GM12874 (cell line): ENCODE data around the gene RERE.

ENCODE experiments used
- TF ChIP-seq, protein P1 (sequence below): IDR thresholded peaks from 2 replicates; pipeline ENCODE4 v1.5.1; 2011; ENCODE audit warnings: low read depth, mild to moderate bottlenecking, control low read depth, low read length, moderate library complexity; ENCODE audit not compliant: insufficient read depth

RERE gene

DNA sequence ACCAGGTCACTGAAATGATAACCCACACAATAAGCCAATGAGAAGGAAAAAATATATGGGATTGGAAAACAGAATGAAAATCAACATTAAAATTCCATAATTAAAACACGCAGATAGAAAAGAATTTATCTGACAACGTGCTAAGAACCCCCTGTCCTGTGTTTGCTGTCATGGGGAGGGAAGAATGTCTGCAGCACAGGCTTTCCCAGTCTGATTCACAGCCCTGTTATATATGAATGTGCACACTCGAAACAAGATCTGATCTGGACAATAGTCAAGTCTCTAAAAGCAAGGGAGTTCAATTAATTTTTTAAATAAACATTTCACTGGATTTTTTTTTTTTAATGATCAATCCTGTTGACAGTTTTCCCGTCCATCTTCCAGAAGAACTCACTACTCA is 220.0 kb downstream of the RERE start:
- TF ChIP-seq, protein P1, sequence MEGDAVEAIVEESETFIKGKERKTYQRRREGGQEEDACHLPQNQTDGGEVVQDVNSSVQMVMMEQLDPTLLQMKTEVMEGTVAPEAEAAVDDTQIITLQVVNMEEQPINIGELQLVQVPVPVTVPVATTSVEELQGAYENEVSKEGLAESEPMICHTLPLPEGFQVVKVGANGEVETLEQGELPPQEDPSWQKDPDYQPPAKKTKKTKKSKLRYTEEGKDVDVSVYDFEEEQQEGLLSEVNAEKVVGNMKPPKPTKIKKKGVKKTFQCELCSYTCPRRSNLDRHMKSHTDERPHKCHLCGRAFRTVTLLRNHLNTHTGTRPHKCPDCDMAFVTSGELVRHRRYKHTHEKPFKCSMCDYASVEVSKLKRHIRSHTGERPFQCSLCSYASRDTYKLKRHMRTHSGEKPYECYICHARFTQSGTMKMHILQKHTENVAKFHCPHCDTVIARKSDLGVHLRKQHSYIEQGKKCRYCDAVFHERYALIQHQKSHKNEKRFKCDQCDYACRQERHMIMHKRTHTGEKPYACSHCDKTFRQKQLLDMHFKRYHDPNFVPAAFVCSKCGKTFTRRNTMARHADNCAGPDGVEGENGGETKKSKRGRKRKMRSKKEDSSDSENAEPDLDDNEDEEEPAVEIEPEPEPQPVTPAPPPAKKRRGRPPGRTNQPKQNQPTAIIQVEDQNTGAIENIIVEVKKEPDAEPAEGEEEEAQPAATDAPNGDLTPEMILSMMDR = no peak

- TF ChIP-seq, protein P1 = no peak
Observed at GRCh38 chr1:8595941-8596340, 221.5 kb downstream of the RERE start.

GRCh38 chr1:8595332-8595731 is 222.1 kb downstream of the RERE start:
- TF ChIP-seq, protein P1 = no peak

DNA sequence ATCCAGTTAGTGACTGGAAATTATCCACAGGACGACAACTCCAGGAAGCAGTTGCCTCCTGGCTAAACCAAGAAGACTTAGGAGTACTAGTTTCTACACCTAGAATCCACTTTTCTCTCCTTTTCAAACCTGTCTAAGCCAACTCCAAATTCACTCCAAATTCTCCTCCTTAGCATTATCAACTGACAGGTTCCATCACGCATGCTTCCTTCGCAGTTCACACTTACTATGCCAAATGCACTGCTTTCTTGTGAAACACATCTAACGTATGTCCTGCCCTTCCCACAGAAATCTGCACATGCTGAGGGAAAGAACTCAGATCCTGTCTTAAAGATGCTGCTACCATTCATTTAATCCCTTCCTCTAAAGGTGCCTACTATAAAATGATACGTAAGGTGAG is 225.9 kb downstream of the RERE start:
- TF ChIP-seq, protein P1 = no peak

- TF ChIP-seq, protein P1 = no peak
Observed at GRCh38 chr1:8590721-8591351, 226.6 kb downstream of the RERE start.

DNA sequence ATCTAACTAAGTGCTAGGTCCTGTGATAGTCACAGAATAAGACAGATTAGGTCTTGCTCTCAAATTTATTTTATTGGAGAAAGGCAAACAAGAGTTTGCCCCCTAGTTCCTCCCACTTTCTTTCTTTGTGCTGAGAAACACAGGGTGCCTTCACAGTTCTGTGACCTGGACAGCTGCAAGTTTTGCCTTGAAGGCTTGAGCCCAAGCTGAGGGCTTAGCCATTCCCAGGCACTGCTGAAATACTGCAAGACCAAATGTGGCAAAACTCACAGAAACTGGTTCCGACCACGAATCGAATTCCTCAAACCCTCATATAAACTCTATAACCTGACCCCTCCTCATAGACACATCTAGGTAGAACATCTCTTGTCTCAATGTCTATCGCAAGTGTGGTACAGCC is 227.9 kb downstream of the RERE start:
- TF ChIP-seq, protein P1 = no peak

DNA sequence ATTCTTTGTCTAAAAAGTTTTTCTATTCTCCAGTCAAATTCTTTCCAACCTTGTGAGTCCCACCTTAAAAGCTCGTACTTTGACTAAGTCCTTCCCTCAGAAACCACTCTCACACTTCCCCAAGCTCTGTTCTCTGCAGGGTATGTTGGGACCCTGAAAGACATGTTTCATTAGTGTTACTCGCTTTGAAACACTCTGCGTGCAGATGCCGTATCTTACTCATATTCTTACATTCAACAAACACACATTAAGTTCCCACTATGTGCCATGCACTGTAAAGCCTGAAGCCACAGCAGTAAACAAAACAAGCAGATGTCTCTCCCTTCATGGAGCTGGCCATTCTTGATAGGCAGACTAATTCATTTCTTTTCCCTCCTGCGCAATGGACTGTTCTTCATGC is 229.7 kb downstream of the RERE start:
- TF ChIP-seq, protein P1 = no peak
